Measurements from ENCODE around the gene MAS1. TPM values are rescaled to one million over a fixed set of nuclear protein-coding genes. Genes with fewer than 3 reads are reported as not detected.

MAS1 gene
- total RNA-seq, 1 experiment from 2014 or later: 0.04 TPM

DNA sequence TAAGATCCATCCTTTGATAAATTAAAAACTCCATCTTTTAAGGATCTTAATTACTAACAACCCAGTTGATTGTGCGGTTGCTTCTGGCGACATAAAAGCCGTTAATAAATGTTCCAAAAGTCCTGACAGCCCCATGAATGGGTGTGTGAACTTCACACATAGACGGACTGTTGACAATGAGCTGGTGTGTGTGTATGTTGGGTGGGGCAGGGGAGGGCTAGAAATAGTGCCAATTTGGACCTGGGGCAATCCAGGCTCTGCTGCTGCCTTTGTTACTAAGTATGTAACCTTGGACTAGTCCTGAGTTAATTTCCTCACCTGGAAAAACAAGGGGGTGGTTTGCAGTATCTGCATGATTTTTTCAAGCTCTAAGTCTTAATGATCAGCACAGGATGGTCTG is 4.2 kb downstream of the MAS1 start:
- H3K36me3 ChIP-seq: no peaks in the 10 kb centered on the region
- H3K9me3 ChIP-seq (replicated peaks): no peaks in the 10 kb centered on the region
- H3K27me3 ChIP-seq: peaks cover 17% of the 10 kb centered on the region
- 0 out of 2 replicates have a peak, but pooled peaks cover 3% of the 10 kb centered on the region for H3K4me1 ChIP-seq
- no peak for DNase-seq
- no peak overlapping the region for H3K4me3 ChIP-seq
- no peak overlapping the region for H3K27ac ChIP-seq

DNA sequence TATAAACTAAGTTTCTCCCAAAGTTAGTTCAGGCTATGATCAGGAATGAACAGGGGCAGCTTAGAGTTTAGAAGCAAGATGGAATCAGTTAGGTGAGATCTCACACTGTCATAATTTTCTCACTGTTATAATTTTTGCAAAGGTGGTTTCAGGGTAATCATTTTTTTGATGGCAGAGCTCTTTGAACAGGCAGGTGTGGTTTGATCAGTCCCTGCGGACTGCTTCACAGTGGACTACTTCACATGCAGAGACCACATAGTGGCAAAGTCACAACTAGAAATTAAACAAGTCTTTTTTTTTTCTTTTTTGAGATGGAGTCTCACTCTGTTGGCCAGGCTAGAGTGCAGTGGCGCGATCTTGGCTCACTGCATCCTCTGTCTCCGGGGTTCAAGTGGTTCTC is 6.8 kb downstream of the MAS1 start:
- Histone ChIP-seq H3K27me3 (no peaks in the 10 kb centered on the region), H3K9me3 (replicated peaks) (no peaks in the 10 kb centered on the region), H3K27ac (no peak overlapping the region), H3K4me1 (0 out of 2 replicates have a peak, but pooled peaks cover 3% of the 10 kb centered on the region), H3K36me3 (no peaks in the 10 kb centered on the region), H3K4me3 (no peak overlapping the region)
- no peak for DNase-seq

DNA sequence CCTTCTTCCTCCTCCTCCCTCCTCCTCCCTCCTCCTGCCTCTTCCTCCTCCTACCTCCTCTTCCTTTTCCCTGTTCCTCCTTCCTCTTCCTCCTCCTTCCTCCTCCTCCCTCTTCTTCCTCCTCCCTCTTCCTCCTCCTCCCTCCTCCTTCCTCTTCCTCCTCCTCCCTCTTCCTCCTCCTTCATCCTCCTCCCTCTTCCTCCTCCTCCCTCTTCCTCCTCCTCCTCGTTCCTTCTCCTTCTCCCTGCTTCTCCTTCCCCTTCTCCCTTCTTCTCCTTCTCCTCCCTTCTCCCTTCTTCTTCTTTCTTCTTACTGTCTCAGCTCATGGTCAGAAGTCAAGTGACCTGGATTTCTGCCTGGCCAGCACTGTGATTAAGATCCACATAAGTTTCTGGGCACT is 7.7 kb downstream of the MAS1 start:
- Histone ChIP-seq H3K4me1 (0 out of 2 replicates have a peak, but pooled peaks cover 3% of the 10 kb centered on the region), H3K27ac (no peak overlapping the region), H3K27me3 (no peaks in the 10 kb centered on the region; the same call in 1 of the 2 replicates), H3K9me3 (replicated peaks) (no peaks in the 10 kb centered on the region), H3K36me3 (no peaks in the 10 kb centered on the region), H3K4me3 (no peak overlapping the region)
- DNase-seq: no peak

DNA sequence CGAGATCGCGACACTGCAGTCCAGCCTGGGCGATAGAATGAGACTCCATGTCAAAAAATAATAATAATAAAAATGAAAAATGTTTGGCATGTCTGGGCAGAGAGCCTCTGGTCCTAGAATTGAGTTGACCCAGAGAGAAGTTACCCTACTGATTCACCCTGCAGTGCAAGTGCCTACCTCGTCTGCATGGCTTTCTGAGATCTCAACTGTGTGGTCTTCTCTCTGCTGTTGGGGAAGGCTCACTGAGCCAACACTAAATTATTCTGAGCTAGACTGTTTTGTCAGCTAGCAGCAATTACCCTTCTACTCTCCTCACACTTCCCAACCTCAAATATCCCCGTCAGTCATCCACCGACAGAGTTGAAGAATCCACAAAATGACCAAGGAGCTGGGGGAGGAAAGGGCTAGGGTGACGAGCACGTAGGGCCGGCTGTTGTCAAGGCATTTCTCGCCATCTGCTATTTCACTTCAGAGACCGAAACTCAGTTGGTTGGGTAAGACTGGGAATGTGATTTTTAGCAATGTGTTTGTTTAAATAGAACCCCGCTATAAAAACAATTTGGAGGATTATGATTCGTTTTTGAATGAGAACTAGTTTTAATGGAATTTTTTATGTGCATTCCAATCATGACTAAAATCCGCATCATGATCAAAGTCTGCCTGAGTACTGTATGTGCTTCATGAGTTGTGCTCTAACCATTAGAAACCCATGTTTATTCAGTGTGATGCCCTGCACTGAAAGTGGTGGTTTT is 9.4 kb downstream of the MAS1 start:
- Histone ChIP-seq H3K9me3 (replicated peaks) (no peaks in the 10 kb centered on the region), H3K4me1 (0 out of 2 replicates have a peak, but pooled peaks cover 3% of the 10 kb centered on the region), H3K27ac (no peak overlapping the region), H3K4me3 (no peak overlapping the region), H3K36me3 (no peaks in the 10 kb centered on the region), H3K27me3 (peaks cover 3% of the 10 kb centered on the region; the same call in 1 of the 2 replicates)
- DNase-seq: peak in 1 of 2 experiments; percentile 28

DNA sequence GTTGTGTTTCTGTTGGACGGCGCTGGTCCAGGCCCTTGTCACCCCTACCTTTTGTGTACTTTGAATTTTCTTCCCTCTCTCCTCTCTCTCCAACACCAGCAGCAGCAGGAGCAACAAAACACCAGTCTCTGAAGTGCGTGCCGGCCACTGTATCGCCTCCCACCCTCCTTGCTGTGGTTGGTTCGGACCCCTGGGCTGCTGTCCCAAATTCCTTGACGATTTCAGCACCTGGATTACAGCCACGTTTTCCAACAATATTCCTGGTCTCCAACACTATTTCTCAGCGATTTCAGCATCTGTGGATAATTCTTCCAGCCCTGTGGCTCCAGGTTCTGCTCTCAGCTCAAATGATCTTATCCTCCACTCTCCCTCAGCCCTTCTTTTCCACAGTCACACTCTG is 11.8 kb downstream of the MAS1 start:
- Histone ChIP-seq H3K4me1 (no peaks in the 10 kb centered on the region), H3K9me3 (replicated peaks) (no peaks in the 10 kb centered on the region), H3K27ac (no peak overlapping the region), H3K27me3 (peaks cover 3% of the 10 kb centered on the region; the same call in 1 of the 2 replicates), H3K4me3 (no peak overlapping the region), H3K36me3 (no peaks in the 10 kb centered on the region)
- no peak for DNase-seq

DNA sequence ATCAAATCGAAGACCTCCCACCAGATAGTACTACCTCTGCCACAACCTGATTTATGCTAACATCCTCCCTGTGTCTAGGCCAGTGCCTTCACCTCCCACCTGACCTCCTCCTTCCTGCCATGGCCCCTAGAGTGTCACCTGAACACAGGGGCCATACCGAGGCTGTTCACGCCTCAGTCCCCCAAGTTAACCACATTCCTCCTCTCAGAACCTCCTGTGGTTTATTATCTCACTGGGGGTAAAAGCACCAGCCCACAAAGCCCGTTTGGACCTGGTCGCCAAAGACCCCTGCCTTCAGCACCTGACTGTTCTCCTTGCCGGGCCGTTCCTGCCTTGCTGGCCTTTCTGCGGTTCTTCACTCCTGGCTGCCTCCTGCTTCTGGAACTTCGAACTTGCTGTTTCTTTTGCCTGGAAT is 13.7 kb downstream of the MAS1 start:
- H3K4me3 ChIP-seq: no peak overlapping the region
- H3K9me3 ChIP-seq (replicated peaks): no peaks in the 10 kb centered on the region
- H3K36me3 ChIP-seq: no peaks in the 10 kb centered on the region
- no peak overlapping the region for H3K27ac ChIP-seq
- no peaks in the 10 kb centered on the region for H3K4me1 ChIP-seq
- DNase-seq: no peak
- H3K27me3 ChIP-seq: peaks cover 9% of the 10 kb centered on the region; the same call in 1 of the 2 replicates

DNA sequence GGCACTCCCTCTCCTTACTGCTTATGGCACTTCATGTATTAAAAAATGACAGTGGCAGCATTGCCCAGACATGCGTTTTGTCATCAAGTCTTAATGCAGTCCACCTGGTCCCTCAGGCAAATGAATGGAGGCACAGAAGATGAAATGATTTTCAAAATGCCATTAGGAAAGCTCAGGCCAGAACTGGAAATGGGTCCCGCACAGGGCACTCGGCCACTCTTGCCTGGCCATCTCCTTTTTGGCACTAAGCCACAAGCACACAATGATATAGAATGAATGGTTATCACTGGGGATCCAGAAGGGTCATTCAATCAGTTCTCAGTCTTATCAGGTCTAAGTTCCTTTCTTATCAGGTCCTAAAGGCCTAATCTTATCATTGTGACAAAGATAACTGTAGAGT is 15.6 kb downstream of the MAS1 start:
- H3K4me3 ChIP-seq: no peak overlapping the region
- no peaks in the 10 kb centered on the region for H3K36me3 ChIP-seq

GRCh38 chr6:159908535-159908934 is 17.7 kb downstream of the MAS1 start:
- no peak for DNase-seq
- Histone ChIP-seq H3K4me1 (no peaks in the 10 kb centered on the region), H3K27me3 (peaks cover 14% of the 10 kb centered on the region; the same call in 1 of the 2 replicates), H3K27ac (no peak overlapping the region), H3K36me3 (no peaks in the 10 kb centered on the region), H3K9me3 (replicated peaks) (no peaks in the 10 kb centered on the region), H3K4me3 (no peak overlapping the region)

More for the DNA sequence above, 15.6 kb downstream of the MAS1 start:
- Histone ChIP-seq H3K9me3 (replicated peaks) (no peaks in the 10 kb centered on the region), H3K27ac (no peak overlapping the region), H3K27me3 (peaks cover 14% of the 10 kb centered on the region; the same call in 1 of the 2 replicates), H3K4me1 (no peaks in the 10 kb centered on the region)
- no peak for DNase-seq

DNA sequence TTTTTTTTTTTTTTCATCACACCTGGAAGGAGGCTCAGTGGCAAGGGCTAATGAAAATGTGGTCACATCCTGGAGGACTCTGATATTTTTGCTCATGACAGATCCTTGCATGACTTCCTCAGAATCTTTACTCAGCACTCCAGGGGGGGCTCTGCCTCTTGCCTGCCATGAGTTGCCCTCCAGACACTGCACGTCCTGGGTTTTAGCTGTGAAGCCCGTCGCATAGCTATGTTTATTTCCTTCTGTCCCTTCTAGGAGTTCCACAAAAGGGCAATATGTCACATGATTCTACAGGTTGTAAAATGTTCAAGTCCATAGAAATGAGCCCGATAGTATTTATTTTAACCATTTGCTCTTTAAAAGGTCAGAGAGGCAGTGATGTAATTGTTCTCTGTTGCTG is 18.2 kb downstream of the MAS1 start:
- H3K4me1 ChIP-seq: no peaks in the 10 kb centered on the region
- no peak overlapping the region for H3K27ac ChIP-seq
- H3K4me3 ChIP-seq: no peak overlapping the region
- H3K27me3 ChIP-seq: peaks cover 15% of the 10 kb centered on the region; the same call in 1 of the 2 replicates
- H3K9me3 ChIP-seq (replicated peaks): no peaks in the 10 kb centered on the region
- DNase-seq: no peak
- H3K36me3 ChIP-seq: no peaks in the 10 kb centered on the region

- H3K27me3 ChIP-seq: peaks cover 15% of the 10 kb centered on the region; the same call in 1 of the 2 replicates
- H3K4me3 ChIP-seq: no peak overlapping the region
- no peaks in the 10 kb centered on the region for H3K36me3 ChIP-seq
- no peaks in the 10 kb centered on the region for H3K4me1 ChIP-seq
- no peak for DNase-seq
- no peak overlapping the region for H3K27ac ChIP-seq
- H3K9me3 ChIP-seq (replicated peaks): no peaks in the 10 kb centered on the region
Measured at GRCh38 chr6:159910342-159910741, 19.6 kb downstream of the MAS1 start.

- Histone ChIP-seq H3K4me3 (no peak overlapping the region), H3K4me1 (no peaks in the 10 kb centered on the region), H3K27me3 (peaks cover 15% of the 10 kb centered on the region; the same call in 1 of the 2 replicates), H3K27ac (no peak overlapping the region), H3K36me3 (no peaks in the 10 kb centered on the region), H3K9me3 (replicated peaks) (no peaks in the 10 kb centered on the region)
- DNase-seq: no peak
Measured at GRCh38 chr6:159913375-159913774, 22.6 kb downstream of the MAS1 start.

DNA sequence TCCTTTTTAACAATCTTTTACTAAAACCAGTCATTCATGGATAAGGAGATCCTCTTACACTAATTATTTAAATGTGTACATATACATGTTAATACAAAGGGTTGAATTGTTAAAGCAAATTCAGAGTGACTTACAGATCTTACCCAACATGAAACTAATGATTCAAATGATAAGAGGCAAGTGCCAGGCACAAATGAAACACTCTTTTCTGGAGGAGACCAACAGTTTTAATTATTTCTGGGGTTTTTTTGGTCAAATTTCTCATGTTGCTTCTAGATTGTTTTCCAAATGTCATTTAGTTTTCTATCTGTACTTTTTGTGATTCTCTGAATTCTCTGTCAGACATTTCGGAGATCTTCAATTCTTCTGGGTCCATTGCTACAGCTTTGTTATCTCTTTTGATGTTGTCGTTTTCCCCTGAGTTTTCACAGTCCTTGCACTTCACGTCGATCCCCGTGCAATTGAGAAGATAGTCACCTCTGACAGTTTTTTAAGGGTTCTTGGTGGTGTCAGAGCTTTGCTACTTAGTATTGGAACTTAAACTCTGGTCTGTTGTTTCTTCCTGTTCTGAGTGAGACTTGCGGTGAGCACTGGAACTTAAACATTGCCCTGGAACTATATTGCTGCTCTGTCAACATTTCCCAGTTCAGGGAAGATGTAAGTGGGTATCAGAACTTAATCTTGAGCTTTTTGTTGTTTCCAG is 23.2 kb downstream of the MAS1 start:
- H3K9me3 ChIP-seq (replicated peaks): no peaks in the 10 kb centered on the region

DNA sequence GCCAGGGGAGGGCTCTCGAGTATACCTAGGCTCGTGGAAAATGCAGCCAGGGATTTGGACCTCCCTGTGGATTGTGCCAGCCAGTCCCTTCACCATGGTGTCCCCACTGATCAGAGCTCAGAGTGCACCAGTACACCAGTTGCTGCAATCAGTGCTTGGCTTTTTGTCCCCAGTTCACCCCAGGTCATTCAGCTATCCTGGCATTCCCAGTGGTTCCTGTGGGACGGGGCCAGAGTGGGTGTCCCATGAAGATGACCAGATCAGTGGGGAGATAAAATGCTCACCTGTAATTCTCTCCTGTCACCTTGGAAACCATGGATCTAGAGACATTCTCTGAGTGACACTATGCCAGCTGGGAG is 23.8 kb downstream of the MAS1 start:
- Histone ChIP-seq H3K27ac (no peak overlapping the region), H3K4me3 (no peak overlapping the region), H3K36me3 (no peaks in the 10 kb centered on the region), H3K9me3 (replicated peaks) (no peaks in the 10 kb centered on the region), H3K27me3 (peaks cover 9% of the 10 kb centered on the region; the same call in 1 of the 2 replicates), H3K4me1 (no peaks in the 10 kb centered on the region)
- no peak for DNase-seq

More for the DNA sequence above, 23.2 kb downstream of the MAS1 start:
- Histone ChIP-seq H3K36me3 (no peaks in the 10 kb centered on the region), H3K27ac (no peak overlapping the region), H3K4me1 (no peaks in the 10 kb centered on the region), H3K27me3 (peaks cover 15% of the 10 kb centered on the region; the same call in 1 of the 2 replicates), H3K4me3 (no peak overlapping the region)
- no peak for DNase-seq

GRCh38 chr6:159915397-159915796 is 24.6 kb downstream of the MAS1 start:
- no peaks in the 10 kb centered on the region for H3K9me3 ChIP-seq (replicated peaks)
- H3K4me3 ChIP-seq: no peak overlapping the region
- H3K27ac ChIP-seq: no peak overlapping the region
- H3K27me3 ChIP-seq: peaks cover 4% of the 10 kb centered on the region; the same call in 1 of the 2 replicates
- DNase-seq: no peak
- H3K36me3 ChIP-seq: no peaks in the 10 kb centered on the region
- no peaks in the 10 kb centered on the region for H3K4me1 ChIP-seq

GRCh38 chr6:159916237-159916636 is 25.4 kb downstream of the MAS1 start:
- Histone ChIP-seq H3K27me3 (peaks cover 4% of the 10 kb centered on the region; the same call in 1 of the 2 replicates), H3K36me3 (no peaks in the 10 kb centered on the region), H3K4me1 (no peaks in the 10 kb centered on the region), H3K9me3 (replicated peaks) (no peaks in the 10 kb centered on the region), H3K4me3 (no peak overlapping the region), H3K27ac (no peak overlapping the region)
- DNase-seq: no peak
